NCI-H2196 (cell line): ENCODE results near the gene CDK11A.
"Not testable (repeated sequence)": the region's sequence is repeated elsewhere in the genome, so short reads cannot be mapped to it uniquely, and the experiment has no call there.

Experiments
- DNase-seq: peaks from one replicate; lab custom pipeline; 2025; ENCODE audit not compliant: unreplicated experiment; lab: John Stamatoyannopoulos, UW

The CDK11A gene

DNA sequence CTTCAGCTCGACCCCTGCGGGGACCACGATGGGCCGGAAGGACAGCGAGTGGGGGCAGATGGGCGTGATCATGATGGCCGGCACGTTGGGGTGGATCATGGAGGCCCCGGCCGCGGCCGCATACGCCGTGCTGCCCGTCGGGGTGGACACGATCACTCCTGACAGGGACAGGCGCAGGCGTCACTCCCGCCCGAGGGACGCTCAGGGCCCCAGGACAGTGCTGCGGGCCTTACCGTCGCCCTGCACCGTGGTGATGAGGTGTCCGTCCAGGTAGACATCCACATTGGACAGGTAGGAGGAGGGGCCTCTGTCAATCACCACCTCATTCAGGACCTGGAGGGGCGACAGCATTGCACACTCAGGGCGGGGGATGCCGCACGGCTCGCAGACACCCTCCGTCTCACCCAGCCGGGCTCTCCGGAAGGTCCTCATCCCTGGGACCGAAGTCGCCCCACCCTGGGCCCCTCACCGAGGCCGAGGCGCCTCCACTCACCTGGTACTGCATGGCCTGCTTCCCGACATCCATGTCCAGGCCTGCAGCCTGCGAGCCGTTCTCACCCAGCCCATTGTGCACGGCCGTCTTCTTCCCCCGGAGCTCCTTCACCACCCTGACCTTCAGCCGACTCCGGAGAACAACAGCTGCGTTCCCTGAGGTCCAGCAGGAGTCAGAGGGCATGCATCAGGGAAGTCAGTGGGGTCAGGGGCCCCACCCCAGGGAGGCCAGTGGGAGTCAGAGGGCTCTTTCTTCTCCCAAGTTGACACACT, 30.1 kb upstream of the CDK11A start:
- DNase-seq = no peak

DNA sequence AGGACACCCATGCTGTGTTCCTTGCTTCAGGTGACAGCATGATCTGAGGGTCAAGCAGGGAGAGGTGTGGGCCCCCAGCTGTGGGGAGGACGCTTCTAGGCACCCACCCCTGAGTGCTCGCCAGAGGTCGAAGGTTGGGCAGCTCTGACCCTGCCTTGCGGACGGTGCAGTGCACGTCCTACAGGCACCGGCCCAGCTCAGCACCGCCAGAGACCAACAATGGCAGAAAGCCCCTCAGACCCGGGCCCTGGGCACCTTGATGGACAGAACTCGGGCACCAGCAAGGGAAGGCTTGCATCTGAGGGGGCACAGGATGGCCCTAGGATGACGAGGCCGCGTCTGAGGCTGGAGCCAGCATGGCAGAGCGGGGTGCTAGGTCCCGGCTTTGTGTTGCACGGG, 29.4 kb upstream of the CDK11A start:
- no peak for DNase-seq

DNA sequence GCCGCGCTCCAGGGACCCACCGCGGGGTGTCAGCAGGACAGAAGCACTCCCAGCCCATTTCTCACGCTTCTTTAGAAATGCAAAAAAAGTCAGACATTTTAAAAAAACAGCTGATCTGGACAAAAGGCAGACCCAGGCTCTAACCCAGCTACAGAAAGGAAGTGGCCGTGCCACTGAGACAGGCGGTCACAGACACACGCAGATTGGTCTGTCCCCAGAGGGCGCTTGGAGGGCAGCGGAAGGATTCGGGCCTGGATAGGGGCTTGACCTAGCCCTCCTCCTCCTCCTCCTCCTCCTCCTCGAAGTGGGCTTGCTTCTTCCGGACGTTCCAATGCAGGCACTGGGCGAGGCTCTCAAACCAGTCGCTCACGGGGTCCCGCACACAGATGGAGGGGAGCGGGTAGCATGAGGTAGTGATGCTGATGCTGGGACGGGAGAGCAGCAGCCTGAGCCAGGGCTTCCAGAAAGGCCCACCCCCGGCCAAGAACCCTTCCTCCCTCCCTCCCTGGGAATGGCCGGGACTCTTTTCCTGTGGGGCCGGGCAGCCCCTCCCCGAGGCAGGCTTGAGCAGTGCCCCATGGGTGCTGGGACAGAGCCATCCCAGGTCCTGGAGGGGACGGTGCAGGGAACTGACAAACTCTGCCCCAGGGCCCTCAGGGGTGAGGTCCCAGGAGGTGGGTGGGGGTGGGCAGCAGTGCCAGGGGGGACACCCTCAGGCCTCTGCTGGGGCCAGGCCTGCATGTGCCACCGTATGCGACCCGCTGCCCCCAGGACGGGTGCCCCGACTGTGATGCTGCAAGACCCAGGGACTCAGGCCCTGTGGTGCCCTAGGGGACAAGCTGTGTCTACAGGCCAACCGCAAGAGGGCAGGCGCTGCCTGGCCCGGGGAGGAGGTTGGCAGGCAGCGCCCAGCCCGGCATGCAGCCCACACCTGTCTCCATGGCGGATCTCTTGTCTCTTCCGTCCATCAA, 28.8 kb upstream of the CDK11A start:
- DNase-seq = no peak

DNA sequence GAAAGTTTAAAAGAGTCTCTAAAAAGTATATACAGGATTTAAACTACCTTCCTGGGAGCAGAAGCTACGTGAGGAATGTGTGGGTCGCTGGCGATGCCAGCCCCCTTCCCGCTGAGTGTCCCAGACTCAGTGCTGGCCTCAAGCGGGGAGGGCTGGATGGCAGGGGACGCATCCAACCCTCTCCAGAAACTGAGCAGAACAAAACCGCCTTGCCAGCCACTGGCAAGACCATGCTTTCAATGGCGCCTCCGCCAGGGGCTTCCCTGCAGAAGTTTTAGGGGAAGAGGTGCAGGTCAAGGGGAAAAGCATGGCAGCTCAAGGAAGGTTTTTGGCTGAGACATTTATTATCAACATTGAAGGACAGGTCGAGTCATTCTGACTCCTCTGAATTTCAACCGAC, 28.0 kb upstream of the CDK11A start:
- no peak for DNase-seq

DNA sequence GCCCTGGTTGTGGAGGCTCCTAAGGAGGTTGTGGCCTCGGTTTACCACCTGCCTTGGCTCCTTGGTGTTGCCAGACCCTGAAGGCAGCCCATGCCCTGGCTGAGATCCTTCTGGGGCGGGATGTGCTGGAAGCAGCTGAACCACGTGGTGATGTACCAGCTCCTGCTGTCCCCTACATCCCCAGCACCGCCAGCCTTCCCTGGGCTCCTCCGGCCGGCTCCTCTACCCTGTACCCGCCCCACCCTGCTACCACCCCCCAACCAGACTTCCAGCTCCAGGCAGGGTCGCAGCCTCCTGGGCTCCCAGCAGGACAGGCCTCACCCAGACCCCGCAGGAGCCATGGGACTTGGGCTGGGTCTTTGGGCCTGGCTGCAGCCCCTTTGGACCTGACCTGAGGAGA, 25.8 kb upstream of the CDK11A start:
- DNase-seq = not testable (repeated sequence)

DNA sequence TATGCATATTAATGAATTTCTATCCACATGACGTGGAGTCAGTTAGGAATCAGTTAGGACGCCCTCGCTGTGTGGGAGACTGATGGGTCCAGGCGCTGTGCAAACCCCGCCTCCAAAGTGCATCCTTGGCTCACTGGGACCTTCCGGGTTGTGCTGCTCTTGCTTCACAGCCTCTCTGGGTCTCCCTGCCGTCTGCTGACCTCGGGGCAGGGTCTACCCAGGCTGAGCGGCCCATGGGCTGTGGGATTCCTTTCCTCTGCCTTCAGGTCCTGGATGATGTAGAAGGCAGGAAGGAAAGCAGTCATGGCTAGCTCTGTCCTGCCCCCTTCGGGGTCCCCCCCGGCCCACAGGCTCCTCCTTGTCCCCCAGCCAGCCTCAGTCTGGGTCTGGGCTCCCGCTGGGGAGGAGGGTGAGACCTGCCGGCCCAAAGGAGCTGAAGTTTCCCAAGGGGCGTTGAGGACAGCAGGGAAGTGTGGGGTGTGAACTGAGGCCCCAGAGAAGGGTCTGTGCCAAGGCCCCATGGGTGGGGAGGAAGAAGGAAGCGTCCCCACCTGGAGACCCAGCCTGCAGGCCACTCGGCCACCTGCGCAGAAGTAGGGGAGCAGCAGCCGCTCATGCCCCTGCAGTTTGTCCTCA, 24.6 kb upstream of the CDK11A start:
- DNase-seq = no peak

DNA sequence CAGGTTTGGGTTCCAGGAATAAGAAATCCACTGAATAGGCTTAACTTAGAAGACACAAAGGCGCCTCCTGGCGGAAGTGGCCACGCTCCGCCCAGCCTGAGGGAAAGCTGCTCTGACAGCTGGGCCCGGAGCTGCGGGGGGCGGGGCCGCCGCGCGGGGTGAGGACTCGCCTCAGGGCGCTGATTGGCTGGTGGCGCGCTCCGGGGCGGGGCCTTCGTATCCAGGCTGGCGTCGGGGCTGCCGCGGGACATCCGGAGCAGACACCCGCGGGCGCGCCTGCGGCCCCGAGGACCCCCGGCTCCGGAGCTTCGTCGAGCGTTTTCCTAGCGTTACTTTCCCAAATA, 22.4 kb upstream of the CDK11A start:
- not testable (repeated sequence) for DNase-seq

DNA sequence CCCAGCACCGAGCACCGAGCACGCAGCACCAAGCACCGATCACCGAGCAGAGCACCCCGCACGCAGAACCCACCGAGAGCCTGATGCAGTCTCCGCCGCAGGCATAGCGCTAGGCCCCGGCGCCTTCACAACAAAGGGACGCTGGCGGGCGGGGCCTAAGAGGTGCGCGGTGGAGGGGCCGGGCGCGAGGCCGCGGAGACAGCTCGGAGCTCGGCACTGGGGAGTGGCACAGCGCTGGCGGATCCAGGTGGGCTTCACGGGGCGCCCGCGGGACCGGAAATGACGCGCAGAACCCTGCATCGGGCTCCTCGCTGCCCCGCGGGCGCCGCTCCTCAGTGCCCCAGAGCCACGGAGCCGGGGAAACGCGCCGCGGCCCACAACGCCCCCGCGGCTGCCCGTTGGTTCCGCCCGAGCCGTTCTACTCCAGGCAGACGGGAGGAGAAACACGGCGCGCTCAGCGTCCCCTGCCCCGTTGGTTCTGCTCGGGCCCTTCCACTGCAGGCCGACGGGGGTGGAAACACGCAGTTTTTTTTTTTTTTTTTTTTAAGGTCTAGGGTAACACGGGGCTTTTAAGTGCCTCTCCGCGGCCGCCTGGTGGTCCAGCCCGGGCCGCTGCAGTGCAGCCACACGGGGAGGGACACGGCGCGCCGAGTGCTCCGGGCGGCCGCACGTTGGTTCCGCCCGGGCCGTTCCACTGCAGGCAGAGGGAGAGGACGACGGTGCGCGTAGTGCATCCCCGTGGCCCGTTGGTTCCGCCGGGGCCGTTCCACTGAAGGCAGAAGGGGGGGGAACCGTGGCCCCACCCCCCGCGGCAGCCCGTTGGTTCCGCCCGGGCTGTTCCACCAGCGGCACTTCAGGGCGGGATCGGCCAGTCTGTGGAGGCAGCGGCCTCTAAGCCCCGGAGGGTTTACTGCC, 21.8 kb upstream of the CDK11A start:
- peak; percentile 20 for DNase-seq

DNA sequence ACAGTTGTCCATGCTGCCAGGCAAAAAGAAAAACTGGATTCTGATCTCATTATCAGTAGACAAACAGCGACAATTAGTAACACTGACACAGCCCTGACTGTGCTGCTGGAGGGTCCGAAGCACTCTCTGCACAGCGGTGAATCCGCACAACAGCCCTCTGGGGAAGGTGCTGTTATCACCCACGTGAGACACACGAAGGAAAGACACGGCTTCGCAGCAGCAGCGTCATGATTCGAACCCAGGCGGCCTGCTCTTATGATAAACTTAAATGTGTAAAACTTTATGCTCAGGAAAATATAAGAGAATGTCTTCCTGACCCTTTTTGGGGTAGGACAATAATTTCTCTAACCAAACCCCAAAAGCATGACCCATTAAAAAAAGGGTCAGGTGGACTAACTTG, 18.4 kb upstream of the CDK11A start:
- not testable (repeated sequence) for DNase-seq

DNA sequence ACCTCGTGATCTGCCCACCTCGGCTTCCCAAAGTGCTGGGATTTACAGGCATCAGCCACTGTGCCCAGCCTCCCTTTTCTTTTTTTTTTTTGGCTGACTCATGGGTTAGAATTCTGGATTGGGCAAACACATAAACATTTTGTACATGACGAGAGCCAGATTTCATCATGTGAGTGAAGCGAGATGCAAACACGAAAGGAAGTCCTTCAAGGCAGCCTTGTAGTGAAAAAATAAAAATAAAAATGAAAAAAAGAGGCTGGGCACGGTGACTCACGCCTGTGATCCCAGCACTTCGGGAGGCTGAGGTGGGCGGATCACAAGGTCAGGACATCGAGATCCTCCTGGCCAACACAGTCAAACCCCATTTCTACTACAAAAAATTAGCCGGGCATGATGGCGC, 16.9 kb upstream of the CDK11A start:
- DNase-seq = not testable (repeated sequence)

DNA sequence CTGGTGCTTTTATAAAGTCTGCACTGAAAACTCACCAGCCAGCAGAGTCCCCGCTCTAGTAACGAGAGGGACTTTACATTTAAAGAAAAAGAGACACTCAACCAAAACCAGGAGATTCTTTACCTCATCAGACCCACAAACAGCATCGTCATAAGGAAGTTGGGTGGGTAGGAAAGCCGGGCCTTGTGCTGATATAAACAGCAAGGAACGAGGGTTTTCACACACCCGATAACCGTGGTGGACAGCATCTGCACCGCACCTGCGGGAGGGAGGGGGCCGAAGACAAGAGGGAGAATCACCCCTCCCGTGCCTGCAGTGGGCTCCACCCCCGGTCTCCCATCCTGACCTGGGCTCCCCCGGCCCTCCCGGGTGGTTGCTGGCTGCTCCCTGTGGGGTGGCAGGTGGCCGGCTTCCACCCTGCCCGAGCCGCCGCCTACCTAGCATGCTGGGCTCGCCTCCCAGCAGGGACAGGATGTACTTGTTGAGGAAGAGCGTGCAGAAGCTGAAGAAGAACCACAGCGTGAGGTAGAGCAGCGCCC, 14.7 kb upstream of the CDK11A start:
- DNase-seq = not testable (repeated sequence)

DNA sequence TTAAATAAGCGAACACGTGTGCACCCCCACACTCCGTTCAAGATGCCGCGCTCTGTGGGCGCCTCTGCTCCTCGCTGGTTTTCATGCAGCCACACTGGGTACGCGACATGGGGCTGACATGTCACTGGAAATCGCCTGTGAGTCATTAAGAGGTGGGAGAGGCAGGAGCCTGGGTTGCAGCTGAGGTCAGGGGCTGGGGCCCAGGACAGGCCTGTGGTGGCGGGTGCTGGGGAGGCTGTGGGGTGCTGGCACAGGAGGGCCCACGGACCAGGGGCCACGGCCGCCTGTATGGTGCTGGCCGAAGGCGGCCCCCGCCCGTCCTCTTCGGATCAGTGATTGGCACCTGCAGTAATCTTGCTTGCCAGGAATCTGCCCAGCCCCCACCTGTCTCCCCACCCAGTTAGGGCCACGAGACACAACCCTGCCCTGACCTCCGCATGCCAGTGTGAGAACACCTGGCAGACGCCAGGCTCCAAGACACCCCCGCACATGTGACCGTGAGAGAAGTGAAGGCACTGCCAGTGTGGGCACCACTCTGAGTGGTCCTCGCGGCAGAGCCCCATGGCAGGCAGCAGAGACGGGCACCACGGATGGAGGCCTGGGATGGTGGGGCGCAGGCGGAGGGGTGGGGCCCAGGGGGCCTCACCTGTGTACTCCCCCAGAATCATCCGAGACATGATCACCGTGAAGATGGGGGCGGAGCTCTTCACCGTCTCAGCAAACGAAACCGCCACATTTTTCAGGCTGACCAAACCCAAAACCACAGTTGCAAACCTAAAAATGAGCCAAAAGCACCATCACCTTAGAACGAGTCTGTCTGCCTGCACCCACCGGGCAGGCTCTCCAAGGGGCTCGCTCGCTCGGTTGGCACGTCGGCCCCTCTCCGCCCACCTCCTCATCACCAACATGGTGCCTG, 13.8 kb upstream of the CDK11A start:
- DNase-seq = not testable (repeated sequence)

DNA sequence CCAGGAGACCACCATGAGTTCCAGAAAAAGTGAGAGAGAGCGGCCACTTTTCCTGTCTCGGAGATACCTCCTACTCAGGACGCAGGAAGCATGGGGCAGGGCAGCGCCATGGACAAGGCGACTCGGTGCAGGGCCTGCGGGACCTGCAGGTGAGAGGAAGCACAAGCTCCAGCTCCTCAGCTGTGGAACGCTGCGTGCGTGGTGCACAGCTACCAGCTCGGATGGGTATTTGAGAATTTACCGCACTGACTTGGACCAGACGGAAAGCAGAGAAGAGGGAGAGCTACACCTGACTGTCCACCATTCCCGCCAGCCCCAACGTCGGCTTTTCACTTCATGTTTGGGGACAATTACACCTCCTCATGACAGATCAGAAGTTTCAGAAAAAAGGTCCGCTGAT, 8.2 kb upstream of the CDK11A start:
- DNase-seq = no peak

DNA sequence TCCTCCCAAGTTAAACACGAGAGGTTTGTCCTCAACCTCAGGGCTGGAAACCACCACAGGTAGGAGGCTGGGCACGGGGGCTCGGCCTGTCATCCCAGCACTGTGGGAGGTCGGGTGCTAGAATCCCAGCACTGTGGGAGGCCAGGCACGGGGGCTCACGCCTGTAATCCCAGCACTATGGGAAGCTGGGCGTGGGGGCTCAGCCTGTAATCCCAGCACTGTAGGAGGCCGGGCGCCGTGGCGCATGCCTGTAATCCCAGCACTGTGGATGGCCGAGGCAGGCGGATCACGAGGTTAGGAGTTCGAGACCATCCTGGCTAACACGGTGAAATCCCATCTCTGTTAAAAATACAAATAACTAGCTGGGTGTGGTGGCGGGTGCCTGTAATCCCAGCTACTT, 6.7 kb upstream of the CDK11A start:
- DNase-seq = no peak

DNA sequence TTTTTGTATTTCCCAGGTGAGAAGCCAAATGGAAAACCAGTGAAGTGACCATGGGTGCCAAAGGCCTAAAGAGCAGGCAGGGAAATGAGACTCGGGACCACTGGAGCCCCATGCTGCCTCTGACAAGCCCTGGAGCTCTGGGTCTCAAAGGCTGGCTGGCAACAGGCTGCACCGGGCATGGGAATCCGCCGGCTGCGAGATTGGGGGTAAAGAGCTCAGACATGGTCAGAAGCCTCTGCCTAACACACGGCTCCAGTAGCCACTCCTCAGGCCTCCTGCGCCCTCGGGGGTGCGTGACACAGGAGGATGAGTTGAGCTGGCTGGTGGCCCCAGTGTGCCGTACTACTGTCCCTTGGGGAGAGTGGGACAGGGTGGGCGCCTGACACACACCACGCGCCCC, 6.1 kb upstream of the CDK11A start:
- DNase-seq = not testable (repeated sequence)

DNA sequence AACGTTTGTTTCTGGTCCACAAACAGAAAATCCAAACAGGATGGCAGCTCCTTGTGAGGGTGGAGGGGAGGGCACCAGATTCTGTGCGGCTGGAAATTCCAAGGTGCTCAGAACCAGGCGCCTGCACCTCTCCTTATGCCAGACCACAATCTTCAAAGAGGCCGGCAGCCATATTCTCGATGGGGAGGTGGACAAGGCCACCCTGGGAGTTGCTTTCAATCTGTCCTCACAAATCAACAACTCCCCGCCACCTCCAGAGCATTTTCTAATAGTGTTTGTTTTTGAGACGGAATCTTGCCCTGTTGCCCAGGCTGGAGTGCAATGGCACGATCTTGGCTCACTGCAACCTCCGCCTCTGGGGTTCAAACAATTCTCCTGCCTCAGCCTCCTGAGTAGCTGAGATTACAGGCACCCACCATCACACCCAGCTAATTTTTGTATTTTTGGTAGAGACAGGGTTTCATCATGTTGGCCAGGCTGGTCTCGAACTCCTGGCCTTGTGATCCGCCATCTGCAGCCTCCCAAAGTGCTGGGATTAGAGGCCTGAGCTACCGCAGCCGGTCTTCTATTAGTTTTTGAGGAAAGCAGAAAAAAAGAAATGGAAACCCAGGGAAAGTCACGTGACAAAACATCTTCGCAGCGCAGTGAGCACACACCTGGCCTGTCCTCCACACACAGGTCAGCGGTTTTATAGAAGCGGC, 5.1 kb upstream of the CDK11A start:
- DNase-seq = not testable (repeated sequence)

DNA sequence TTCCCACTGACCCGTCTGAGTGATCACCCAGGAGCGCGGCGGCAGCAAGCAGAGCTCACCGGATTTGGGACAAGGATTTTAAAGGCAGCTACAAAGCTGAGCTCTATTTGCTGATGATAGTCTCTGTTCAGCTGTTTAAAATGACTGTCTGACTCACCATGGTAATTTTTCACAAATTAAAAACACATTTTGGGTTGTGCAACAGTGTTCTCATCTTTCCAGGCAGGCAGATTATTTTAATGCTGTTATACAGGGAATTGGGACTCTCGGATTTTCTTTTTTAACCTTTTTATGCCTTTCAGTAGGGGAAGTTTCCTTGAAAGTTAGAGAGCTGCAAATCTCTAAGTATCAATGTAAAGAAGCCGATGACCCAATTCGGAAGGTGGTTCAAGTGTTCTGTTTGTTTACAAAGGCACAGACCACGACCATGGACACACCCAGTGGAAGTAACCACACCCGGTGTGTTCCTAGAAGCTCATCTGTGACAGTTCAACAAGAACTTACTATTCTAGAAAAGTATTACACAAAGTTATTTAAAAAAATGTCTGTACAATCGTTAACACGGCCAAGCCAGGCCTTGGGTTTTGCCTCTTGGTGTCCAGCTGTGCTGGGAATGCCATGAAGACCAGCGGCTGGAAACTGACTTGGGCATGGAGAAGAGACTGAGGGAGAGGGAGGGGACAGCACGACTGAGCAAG, 4.3 kb upstream of the CDK11A start:
- DNase-seq = not testable (repeated sequence)

DNA sequence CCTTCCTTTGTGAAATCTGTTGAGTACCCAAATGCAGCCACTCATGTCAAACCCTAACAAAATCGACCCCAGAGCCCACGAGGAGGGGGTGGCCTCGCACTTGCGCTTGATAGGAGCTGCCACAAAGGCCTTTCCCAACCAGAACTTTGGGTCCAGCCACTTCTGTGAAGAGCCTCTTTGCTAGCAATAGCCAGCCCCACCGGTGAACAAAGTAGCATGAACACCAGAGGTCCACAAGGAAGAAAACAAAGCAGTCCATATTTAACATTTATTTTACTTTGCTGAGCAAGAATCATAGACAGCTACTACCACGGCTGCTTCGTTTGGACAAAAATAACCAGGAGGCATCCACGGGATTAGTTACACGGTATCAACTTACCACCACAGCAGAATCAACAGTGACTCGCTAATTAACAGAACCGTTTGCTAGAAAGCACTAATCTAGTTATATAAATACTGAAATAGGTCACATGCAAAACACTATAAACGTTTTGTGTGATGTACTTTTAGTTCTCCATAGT, 3.0 kb upstream of the CDK11A start:
- DNase-seq = not testable (repeated sequence)
